Activated CD4-positive, alpha-beta memory T cell treated with anti-CD3 and anti-CD28 coated beads for 36 hours (primary cell): ENCODE results near the gene PTPRE. TPM values are rescaled to one million over a fixed set of nuclear protein-coding genes. Genes with fewer than 3 reads are reported as not detected.

ENCODE experiments used
- CTCF ChIA-PET: fragments of 350-600 bp; sonication (Branson Sonifier 250); formaldehyde crosslinking; loops from one replicate; lab custom pipeline; 2021; ENCODE audit warnings: antibody characterized with exemption, inconsistent platforms; lab: Charles Lee
- POLR2A ChIA-PET: fragments of 350-600 bp; sonication (Branson Sonifier 250); formaldehyde crosslinking; loops from one replicate; lab custom pipeline; 2021; ENCODE audit warnings: antibody characterized with exemption; lab: Charles Lee
- DNase-seq: peaks from one replicate; pipeline ENCODE4 v3.0.0-alpha.2; 2020
- H3K27ac Mint-ChIP-seq: one replicate; pipeline ENCODE4 v1.8.0; 2021; ENCODE audit warnings: mixed read lengths
- H3K27me3 Mint-ChIP-seq: one replicate; pipeline ENCODE4 v1.8.0; 2021; ENCODE audit warnings: mixed read lengths
- H3K36me3 Mint-ChIP-seq: one replicate; pipeline ENCODE4 v1.8.0; 2021; ENCODE audit warnings: mixed read lengths
- H3K4me1 Mint-ChIP-seq: one replicate; pipeline ENCODE4 v1.8.0; 2021; ENCODE audit warnings: low read depth, mixed read lengths
- H3K4me3 Mint-ChIP-seq: one replicate; pipeline ENCODE4 v1.8.0; 2021; ENCODE audit warnings: mild to moderate bottlenecking, mixed read lengths
- H3K9me3 Mint-ChIP-seq: one replicate; pipeline ENCODE4 v1.8.0; 2021; ENCODE audit warnings: mixed read lengths
- intact Hi-C: fragments of 100-400 bp; cut with micrococcal nuclease; formaldehyde crosslinking; loops from one replicate; pipeline ENCODE4 v1.15.1; 2023
- total RNA-seq, 2 experiments: library from RNA; stranded (reverse); gene quantifications; one replicate each; pipeline ENCODE4 v1.2.3, GENCODE V29; 2021

The PTPRE gene
- total RNA-seq, 2 experiments from 2014 or later = 29.4 to 34.0 TPM

GRCh38 chr10:128058106-128058749 is 151.3 kb downstream of the PTPRE start:
- Mint-ChIP-seq H3K4me1 (peaks cover 24% of the 10 kb centered on the region), H3K36me3 (peaks cover 50% of the 10 kb centered on the region), H3K9me3 (no peaks in the 10 kb centered on the region), H3K27ac (no peak overlapping the region), H3K27me3 (no peaks in the 10 kb centered on the region), H3K4me3 (no peak overlapping the region)
- ChIA-PET POLR2A (interaction anchor here (1.2 kb wide), 1 partner anchor 10 kb away, joined by 9 read pairs; no protein-coding TSS in a partner anchor), CTCF (interaction anchor here (1.3 to 8.5 kb wide), 4 partner anchors 10 to 23 kb away, joined by 4 to 83 read pairs (median 6); no protein-coding TSS in a partner anchor)
- intact Hi-C loops = no loop called here
- no peak for DNase-seq

GRCh38 chr10:128058750-128059134 is 151.8 kb downstream of the PTPRE start:
- no peaks in the 10 kb centered on the region for H3K27me3 Mint-ChIP-seq
- H3K4me1 Mint-ChIP-seq = peaks cover 29% of the 10 kb centered on the region
- ChIA-PET CTCF (interaction anchor here (1.4 to 8.5 kb wide), 3 partner anchors 10 to 24 kb away, joined by 4 to 83 read pairs (median 5); no protein-coding TSS in a partner anchor), POLR2A (interaction anchor here (1.2 kb wide), 1 partner anchor 10 kb away, joined by 9 read pairs; no protein-coding TSS in a partner anchor)
- intact Hi-C loops = no loop called here
- no peak for DNase-seq
- H3K9me3 Mint-ChIP-seq = no peaks in the 10 kb centered on the region
- H3K27ac Mint-ChIP-seq = no peak overlapping the region
- no peak overlapping the region for H3K4me3 Mint-ChIP-seq
- peaks cover 49% of the 10 kb centered on the region for H3K36me3 Mint-ChIP-seq

GRCh38 chr10:128059266-128059981 is 152.5 kb downstream of the PTPRE start:
- POLR2A ChIA-PET = interaction anchor here (1.2 to 1.4 kb wide), 2 partner anchors 8 to 11 kb away, joined by 5 to 9 read pairs; no protein-coding TSS in a partner anchor
- H3K36me3 Mint-ChIP-seq = peaks cover 51% of the 10 kb centered on the region
- H3K27ac Mint-ChIP-seq = no peak overlapping the region
- H3K4me1 Mint-ChIP-seq = peaks cover 36% of the 10 kb centered on the region
- CTCF ChIA-PET = interaction anchor here (1.4 to 8.5 kb wide), 3 partner anchors 11 to 24 kb away, joined by 4 to 83 read pairs (median 5); no protein-coding TSS in a partner anchor
- no peak for DNase-seq
- no peaks in the 10 kb centered on the region for H3K9me3 Mint-ChIP-seq
- H3K27me3 Mint-ChIP-seq = no peaks in the 10 kb centered on the region
- no peak overlapping the region for H3K4me3 Mint-ChIP-seq
- intact Hi-C loops = no loop called here

GRCh38 chr10:128059982-128060293 is 153.0 kb downstream of the PTPRE start:
- no peaks in the 10 kb centered on the region for H3K27me3 Mint-ChIP-seq
- no peak for DNase-seq
- H3K4me1 Mint-ChIP-seq = peaks cover 41% of the 10 kb centered on the region
- CTCF ChIA-PET = interaction anchor here (8.5 kb wide), 1 partner anchor 25 kb away, joined by 83 read pairs; no protein-coding TSS in a partner anchor
- intact Hi-C loops = no loop called here
- peaks cover 54% of the 10 kb centered on the region for H3K36me3 Mint-ChIP-seq
- POLR2A ChIA-PET = interaction anchor here (1.4 kb wide), 1 partner anchor 9 kb away, joined by 5 read pairs; no protein-coding TSS in a partner anchor
- H3K27ac Mint-ChIP-seq = no peak overlapping the region
- H3K4me3 Mint-ChIP-seq = no peak overlapping the region
- H3K9me3 Mint-ChIP-seq = no peaks in the 10 kb centered on the region

GRCh38 chr10:128060341-128061250 is 153.7 kb downstream of the PTPRE start:
- intact Hi-C loops = no loop called here
- no peak overlapping the region for H3K4me3 Mint-ChIP-seq
- peaks cover 48% of the 10 kb centered on the region for H3K4me1 Mint-ChIP-seq
- no peak overlapping the region for H3K27ac Mint-ChIP-seq
- DNase-seq = no peak
- no peaks in the 10 kb centered on the region for H3K27me3 Mint-ChIP-seq
- H3K9me3 Mint-ChIP-seq = no peaks in the 10 kb centered on the region
- POLR2A ChIA-PET = interaction anchor here (1.4 to 5.6 kb wide), 3 partner anchors 8 to 13 kb away, joined by 5 to 135 read pairs (median 5); no protein-coding TSS in a partner anchor
- peaks cover 54% of the 10 kb centered on the region for H3K36me3 Mint-ChIP-seq
- CTCF ChIA-PET = interaction anchor here (1.2 to 8.5 kb wide), 3 partner anchors 25 to 90 kb away, joined by 3 to 83 read pairs (median 5); no protein-coding TSS in a partner anchor

- DNase-seq = no peak
- Mint-ChIP-seq H3K27ac (peak overlapping the region; percentile 96), H3K27me3 (no peaks in the 10 kb centered on the region), H3K9me3 (no peaks in the 10 kb centered on the region), H3K36me3 (peaks cover 58% of the 10 kb centered on the region), H3K4me3 (no peak overlapping the region), H3K4me1 (peaks cover 58% of the 10 kb centered on the region)
- ChIA-PET CTCF (interaction anchor here (0.7 to 8.5 kb wide), 8 partner anchors 9 to 155 kb away, joined by 3 to 83 read pairs (median 8); partner anchors contain the start of gene PTPRE), POLR2A (interaction anchor here (1.2 to 5.6 kb wide), 4 partner anchors 9 to 70 kb away, joined by 5 to 135 read pairs (median 12); no protein-coding TSS in a partner anchor)
- intact Hi-C loops = no loop called here
Observed at GRCh38 chr10:128061306-128062300, 154.7 kb downstream of the PTPRE start.

GRCh38 chr10:128062331-128062880 is 155.5 kb downstream of the PTPRE start:
- CTCF ChIA-PET = interaction anchor here (0.7 to 8.5 kb wide), 7 partner anchors 10 to 156 kb away, joined by 3 to 83 read pairs (median 11); partner anchors contain the start of gene PTPRE
- Mint-ChIP-seq H3K27me3 (no peaks in the 10 kb centered on the region), H3K4me3 (peak overlapping the region; percentile 51), H3K9me3 (peaks cover 3% of the 10 kb centered on the region), H3K36me3 (peaks cover 65% of the 10 kb centered on the region), H3K27ac (peak overlapping the region; percentile 96), H3K4me1 (peaks cover 65% of the 10 kb centered on the region)
- intact Hi-C loops = no loop called here
- POLR2A ChIA-PET = interaction anchor here (0.6 to 5.6 kb wide), 5 partner anchors 10 to 810 kb away, joined by 3 to 135 read pairs (median 6); no protein-coding TSS in a partner anchor
- DNase-seq = peak; percentile 32

GRCh38 chr10:128062881-128063563 is 156.1 kb downstream of the PTPRE start:
- ChIA-PET CTCF (interaction anchor here (0.9 to 8.5 kb wide), 10 partner anchors 14 to 156 kb away, joined by 3 to 83 read pairs (median 8); partner anchors contain the start of gene PTPRE), POLR2A (interaction anchor here (0.6 to 5.6 kb wide), 6 partner anchors 10 to 810 kb away, joined by 3 to 135 read pairs (median 4); partner anchors contain the start of gene MKI67)
- Mint-ChIP-seq H3K4me1 (peaks cover 61% of the 10 kb centered on the region), H3K27ac (peak overlapping the region; percentile 96), H3K4me3 (peak overlapping the region; percentile 51), H3K9me3 (peaks cover 3% of the 10 kb centered on the region), H3K27me3 (no peaks in the 10 kb centered on the region), H3K36me3 (peaks cover 66% of the 10 kb centered on the region)
- intact Hi-C loops = no loop called here
- DNase-seq = peak; percentile 72

- intact Hi-C loops = loop anchor here (1.0 to 2.0 kb wide), 4 partner anchors 15 to 72 kb away; partner anchors contain the start of gene MKI67
- POLR2A ChIA-PET = interaction anchor here (1.1 to 5.6 kb wide), 6 partner anchors 11 to 77 kb away, joined by 3 to 135 read pairs (median 4); partner anchors contain the start of gene MKI67
- Mint-ChIP-seq H3K36me3 (peaks cover 66% of the 10 kb centered on the region), H3K27ac (peak overlapping the region; percentile 96), H3K4me1 (peaks cover 56% of the 10 kb centered on the region), H3K9me3 (peaks cover 3% of the 10 kb centered on the region), H3K4me3 (peak overlapping the region; percentile 51), H3K27me3 (no peaks in the 10 kb centered on the region)
- CTCF ChIA-PET = interaction anchor here (0.7 to 8.5 kb wide), 11 partner anchors 13 to 157 kb away, joined by 3 to 83 read pairs (median 4); partner anchors contain the start of gene PTPRE
- peak; percentile 61 for DNase-seq
Observed at GRCh38 chr10:128063736-128064107, 156.8 kb downstream of the PTPRE start.
